ENCODE data around the gene PCBP3. TPM values are rescaled to one million over a fixed set of nuclear protein-coding genes. Genes with fewer than 3 reads are reported as not detected.

The PCBP3 gene
- total RNA-seq, 1 donor, result 1.1 TPM

GRCh38 chr21:45982758-45983648, 339.5 kb downstream of the PCBP3 start:
- H3K9me3 ChIP-seq (ENCODE audit: low read depth, low read length), result no peaks in the 10 kb centered on the region
- H3K4me3 ChIP-seq (ENCODE audit: insufficient read depth, low read length), result peak overlapping the region; percentile 97
- H4K20me1 ChIP-seq (ENCODE audit: insufficient read depth, low read length), result peaks cover 38% of the 10 kb centered on the region
- DNase-seq (ENCODE audit: insufficient read length, low spot score, missing footprints), result peak; percentile 94
- peaks cover 46% of the 10 kb centered on the region for H3K36me3 ChIP-seq (ENCODE audit: insufficient read depth, low read length)
- H2AFZ ChIP-seq (ENCODE audit: low read length), result no peak overlapping the region
- peak overlapping the region; percentile 82 for H3K4me2 ChIP-seq (ENCODE audit: insufficient read depth, low read length)
- H3K4me1 ChIP-seq (ENCODE audit: insufficient read depth, low read length), result peaks cover 24% of the 10 kb centered on the region
- no peaks in the 10 kb centered on the region for H3K27me3 ChIP-seq (ENCODE audit: insufficient read depth, low read length)
- peak overlapping the region; percentile 94 for H3K27ac ChIP-seq (ENCODE audit: low read depth, low read length)
- H3K79me2 ChIP-seq (ENCODE audit: insufficient read depth, low read length), result peaks cover 67% of the 10 kb centered on the region
- TF ChIP-seq CTCF (IDR thresholded peaks at IDR 0.05; ENCODE audit: extremely low read depth, low read depth, low read length), result no peak

- no peaks in the 10 kb centered on the region for H3K9me3 ChIP-seq (ENCODE audit: low read depth, low read length)
- peak overlapping the region; percentile 82 for H3K4me2 ChIP-seq (ENCODE audit: insufficient read depth, low read length)
- H3K4me3 ChIP-seq (ENCODE audit: insufficient read depth, low read length), result peak overlapping the region; percentile 97
- peaks cover 50% of the 10 kb centered on the region for H3K36me3 ChIP-seq (ENCODE audit: insufficient read depth, low read length)
- no peak for DNase-seq (ENCODE audit: insufficient read length, low spot score, missing footprints)
- peak overlapping the region; percentile 94 for H3K27ac ChIP-seq (ENCODE audit: low read depth, low read length)
- H3K79me2 ChIP-seq (ENCODE audit: insufficient read depth, low read length), result peaks cover 70% of the 10 kb centered on the region
- no peak overlapping the region for H2AFZ ChIP-seq (ENCODE audit: low read length)
- peaks cover 21% of the 10 kb centered on the region for H3K4me1 ChIP-seq (ENCODE audit: insufficient read depth, low read length)
- peaks cover 38% of the 10 kb centered on the region for H4K20me1 ChIP-seq (ENCODE audit: insufficient read depth, low read length)
- H3K27me3 ChIP-seq (ENCODE audit: insufficient read depth, low read length), result no peaks in the 10 kb centered on the region
- TF ChIP-seq CTCF (IDR thresholded peaks at IDR 0.05; ENCODE audit: extremely low read depth, low read depth, low read length), result no peak
These were observed 340.1 kb downstream of the PCBP3 start for GRCh38 chr21:45983649-45983965.

GRCh38 chr21:45983981-45984551, 340.5 kb downstream of the PCBP3 start:
- Histone ChIP-seq H3K9me3 (ENCODE audit: low read depth, low read length) (no peaks in the 10 kb centered on the region), H2AFZ (ENCODE audit: low read length) (no peak overlapping the region), H4K20me1 (ENCODE audit: insufficient read depth, low read length) (peaks cover 38% of the 10 kb centered on the region), H3K27ac (ENCODE audit: low read depth, low read length) (peak overlapping the region; percentile 52), H3K27me3 (ENCODE audit: insufficient read depth, low read length) (no peaks in the 10 kb centered on the region), H3K4me1 (ENCODE audit: insufficient read depth, low read length) (peaks cover 21% of the 10 kb centered on the region), H3K36me3 (ENCODE audit: insufficient read depth, low read length) (peaks cover 54% of the 10 kb centered on the region), H3K79me2 (ENCODE audit: insufficient read depth, low read length) (peaks cover 74% of the 10 kb centered on the region), H3K4me3 (ENCODE audit: insufficient read depth, low read length) (peak overlapping the region; percentile 97), H3K4me2 (ENCODE audit: insufficient read depth, low read length) (peak overlapping the region; percentile 82)
- DNase-seq (ENCODE audit: insufficient read length, low spot score, missing footprints), result peak; percentile 95
- TF ChIP-seq CTCF (IDR thresholded peaks at IDR 0.05; ENCODE audit: extremely low read depth, low read depth, low read length), result no peak

GRCh38 chr21:45984584-45985095, 341.1 kb downstream of the PCBP3 start:
- Histone ChIP-seq H3K36me3 (ENCODE audit: insufficient read depth, low read length) (peaks cover 60% of the 10 kb centered on the region), H2AFZ (ENCODE audit: low read length) (no peak overlapping the region), H3K4me3 (ENCODE audit: insufficient read depth, low read length) (peak overlapping the region; percentile 97), H3K4me1 (ENCODE audit: insufficient read depth, low read length) (peaks cover 21% of the 10 kb centered on the region), H4K20me1 (ENCODE audit: insufficient read depth, low read length) (peaks cover 38% of the 10 kb centered on the region), H3K4me2 (ENCODE audit: insufficient read depth, low read length) (peak overlapping the region; percentile 82), H3K9me3 (ENCODE audit: low read depth, low read length) (no peaks in the 10 kb centered on the region), H3K27me3 (ENCODE audit: insufficient read depth, low read length) (no peaks in the 10 kb centered on the region), H3K79me2 (ENCODE audit: insufficient read depth, low read length) (peaks cover 80% of the 10 kb centered on the region), H3K27ac (ENCODE audit: low read depth, low read length) (peak overlapping the region; percentile 52)
- no peak for TF ChIP-seq CTCF (IDR thresholded peaks at IDR 0.05; ENCODE audit: extremely low read depth, low read depth, low read length)
- no peak for DNase-seq (ENCODE audit: insufficient read length, low spot score, missing footprints)
